GM13977 (cell line): ENCODE measurements around the gene C1QTNF5.
A peak's percentile ranks its signal among the peaks of the same experiment; 100 is the strongest.

ENCODE experiments used
- DNase-seq: peaks from one replicate; pipeline ENCODE4 v3.0.0; 2012; ENCODE audit warnings: low spot score
- CTCF ChIP-seq: IDR thresholded peaks from 2 replicates; pipeline ENCODE4 v1.5.1; 2012; ENCODE audit warnings: mild to moderate bottlenecking, control low read depth; ENCODE audit not compliant: insufficient read depth; ENCODE audit errors: extremely low read depth, missing control alignments
- in situ Hi-C: fragments of 300-500 bp; cut with MboI; formaldehyde crosslinking; loops from one replicate; pipeline ENCODE4 v1.12.0; 2022; ENCODE audit warnings: low sequenced_read_pairs, low pct_unique_long_range_greater_than_20kb, mixed read lengths, inconsistent platforms; ENCODE audit not compliant: unreplicated experiment

Gene C1QTNF5

GRCh38 chr11:119377112-119377901 lies 36.6 kb upstream of the C1QTNF5 start:
- in situ Hi-C loops = no loop called here
- DNase-seq = peak; percentile 8
- no peak for TF ChIP-seq CTCF

- no peak for TF ChIP-seq CTCF
- in situ Hi-C loops = no loop called here
- peak; percentile 4 for DNase-seq
These were observed 35.6 kb upstream of the C1QTNF5 start for GRCh38 chr11:119376197-119376847.

- no peak for TF ChIP-seq CTCF
- no peak for DNase-seq
- in situ Hi-C loops = no loop called here
These were observed 34.9 kb upstream of the C1QTNF5 start for GRCh38 chr11:119375337-119376196.

- in situ Hi-C loops = no loop called here
- no peak for DNase-seq
- no peak for TF ChIP-seq CTCF
These were observed 34.1 kb upstream of the C1QTNF5 start for GRCh38 chr11:119374632-119375336.

GRCh38 chr11:119373921-119374631 lies 33.4 kb upstream of the C1QTNF5 start:
- DNase-seq = no peak
- TF ChIP-seq CTCF = peak; percentile 87
- in situ Hi-C loops = no loop called here
